B cell (primary cell): ENCODE results near the gene SLC35A2. TPM values are rescaled to one million over a fixed set of nuclear protein-coding genes. Genes with fewer than 3 reads are reported as not detected.

Experiments
- ATAC-seq: fragments of 200-7000 bp; cut with Tn5 transposase; one replicate; pipeline ENCODE4 v1.10.0; 2021; ENCODE audit warnings: low read depth, mild to moderate bottlenecking, moderate number of reproducible peaks, moderate library complexity
- CTCF ChIA-PET: fragments of 350-600 bp; sonication (Branson Sonifier 250); formaldehyde crosslinking; loops from one replicate; lab custom pipeline; 2021; ENCODE audit warnings: antibody characterized with exemption, inconsistent platforms; lab: Charles Lee
- POLR2A ChIA-PET: fragments of 350-600 bp; sonication (Branson Sonifier 250); formaldehyde crosslinking; loops from one replicate; lab custom pipeline; 2021; ENCODE audit warnings: antibody characterized with exemption; lab: Charles Lee
- DNase-seq: peaks from one replicate; pipeline ENCODE4 v3.0.0; 2013
- H2AFZ ChIP-seq: 2 replicates; pipeline ENCODE4 v1.6.1; 2012; ENCODE audit warnings: mild to moderate bottlenecking, low read depth, low read length; ENCODE audit not compliant: insufficient read depth, poor library complexity, severe bottlenecking
- H3K27ac ChIP-seq, 2 donors: 1 replicate in 1 of 2; 2 replicates in 1 of 2; pipeline ENCODE4 v1.5.1; 2012 to 2013; ENCODE audit warnings: low read length in 2 of 2, mild to moderate bottlenecking in 2 of 2, moderate library complexity in 1 of 2
- H3K27me3 ChIP-seq, 4 experiments: fragments of 200-600 bp in 1 of 4; sonication (generic) in 1 of 4; replicated peaks in 1 of 4; 1 replicate in 2 of 4; 2 replicates in 2 of 4; pipeline versions ENCODE4 v1.6.1 to v1.7.0; 2013 to 2016; ENCODE audit warnings: low read length in 3 of 4, mild to moderate bottlenecking in 2 of 4, mixed read lengths in 1 of 4, moderate library complexity in 1 of 4; ENCODE audit not compliant: insufficient read depth in 4 of 4, control insufficient read depth in 3 of 4; ENCODE audit errors: control extremely low read depth in 1 of 4
- H3K36me3 ChIP-seq, 2 experiments: replicated peaks in 1 of 2; 1 replicate in 1 of 2; 2 replicates in 1 of 2; pipeline versions ENCODE4 v1.6.1 to v1.7.1; 2013; ENCODE audit warnings: low read length in 1 of 2; ENCODE audit not compliant: insufficient read depth in 2 of 2, control insufficient read depth in 1 of 2; ENCODE audit errors: control extremely low read depth in 1 of 2, extremely low read depth in 1 of 2
- H3K4me1 ChIP-seq, 2 donors: fragments of 200-600 bp in 1 of 2; sonication (generic) in 1 of 2; 1 replicate in 1 of 2; 2 replicates in 1 of 2; pipeline versions ENCODE4 v1.5.1 to v1.6.1; 2013 to 2017; ENCODE audit warnings: low read length in 2 of 2; ENCODE audit not compliant: control insufficient read depth in 2 of 2, insufficient read depth in 2 of 2
- H3K4me2 ChIP-seq: replicated peaks from 2 replicates; pipeline ENCODE3; 2012; ENCODE audit warnings: mild to moderate bottlenecking, low read depth, low read length; ENCODE audit not compliant: poor library complexity, severe bottlenecking
- H3K4me3 ChIP-seq, 5 experiments: fragments of 200-600 bp in 1 of 5; sonication (generic) in 1 of 5; 1 replicate in 3 of 5; 2 replicates in 2 of 5; pipeline versions ENCODE4 v1.5.1 to v1.7.0; 2011 to 2016; ENCODE audit warnings: low read length in 4 of 5, mild to moderate bottlenecking in 4 of 5, low read depth in 2 of 5, control low read depth in 1 of 5, moderate library complexity in 1 of 5; ENCODE audit not compliant: insufficient read depth in 1 of 5; ENCODE audit errors: control extremely low read depth in 1 of 5, extremely low read depth in 1 of 5
- H3K79me2 ChIP-seq: fragments of 200-600 bp; sonication (generic); one replicate; pipeline ENCODE4 v1.6.0; 2016; ENCODE audit warnings: low read length; ENCODE audit not compliant: control insufficient read depth, insufficient read depth
- H3K9ac ChIP-seq: fragments of 200-600 bp; sonication (generic); 2 replicates; pipeline ENCODE4 v1.6.1; 2017; ENCODE audit warnings: mild to moderate bottlenecking, low read length, moderate library complexity
- H3K9me3 ChIP-seq, 3 donors: one replicate each; pipeline versions ENCODE4 v1.6.1 to v1.7.1; 2013; ENCODE audit warnings: low read length in 2 of 3; ENCODE audit not compliant: control insufficient read depth in 2 of 3, insufficient read depth in 1 of 3; ENCODE audit errors: control extremely low read depth in 1 of 3
- H4K20me1 ChIP-seq: 2 replicates; pipeline ENCODE4 v1.6.0; 2012; ENCODE audit warnings: mild to moderate bottlenecking, low read length; ENCODE audit not compliant: insufficient read depth, control insufficient read depth, poor library complexity, severe bottlenecking
- H3K27ac Mint-ChIP-seq: one replicate; pipeline ENCODE4 v1.8.0; 2021; ENCODE audit warnings: mixed read lengths
- H3K27me3 Mint-ChIP-seq: one replicate; pipeline ENCODE4 v1.8.0; 2021; ENCODE audit warnings: mixed read lengths
- H3K4me1 Mint-ChIP-seq: one replicate; pipeline ENCODE4 v1.8.0; 2021; ENCODE audit warnings: mixed read lengths
- H3K4me3 Mint-ChIP-seq: one replicate; pipeline ENCODE4 v1.8.0; 2021; ENCODE audit warnings: mixed read lengths
- H3K9me3 Mint-ChIP-seq: one replicate; pipeline ENCODE4 v1.8.0; 2022; ENCODE audit warnings: mixed read lengths; ENCODE audit not compliant: insufficient read depth
- CTCF ChIP-seq: fragments of 200-600 bp; IDR thresholded peaks from one replicate; pipeline ENCODE4 v1.8.0; 2022; ENCODE audit warnings: antibody characterized with exemption, mild to moderate bottlenecking
- EZH2 ChIP-seq: IDR thresholded peaks from 2 replicates; pipeline ENCODE4 v1.6.1; 2012; ENCODE audit warnings: borderline replicate concordance, low read depth, mild to moderate bottlenecking, moderate library complexity, low read length; ENCODE audit not compliant: insufficient read depth, poor library complexity, severe bottlenecking
- WGBS: methylation state at CpG from one replicate; pipeline ENCODE4 v1.1.5; 2013; ENCODE audit warnings: missing lambda C conversion rate; ENCODE audit not compliant: insufficient coverage; 5-methylcytosine and 5-hydroxymethylcytosine counted together
- intact Hi-C: fragments of 100-400 bp; cut with micrococcal nuclease; formaldehyde crosslinking; loops from one replicate; pipeline ENCODE4 v1.10.0; 2022
- polyA plus RNA-seq: library from polyadenylated mRNA; depleted of rRNA; stranded (reverse); fragments of >200 nt; gene quantifications from 2 replicates; pipeline ENCODE4 v1.2.3, GENCODE V29; 2012
- total RNA-seq, 2 donors: library from RNA; stranded (reverse); fragments of 120-200 nt in 1 of 2; gene quantifications; 1 replicate in 1 of 2; 2 replicates in 1 of 2; pipeline versions ENCODE4 v1.2.3 to v1.2.4, GENCODE V29; 2013 to 2022

The SLC35A2 gene
- total and polyA plus RNA-seq, 2 donors (not counting 1 experiment from before 2014, with no cell fraction given) = 19.1 to 22.0 TPM

GRCh38 chrX:48937054-48937907 is 25.8 kb upstream of the SLC35A2 start:
- Histone ChIP-seq H3K79me2 (peaks cover 38% of the 10 kb centered on the region), H3K9me3 (no peaks in the 10 kb centered on the region), H3K4me1 (peaks cover 91 to 97% of the 10 kb centered on the region in 2 donors), H3K27me3 (no peaks in the 10 kb centered on the region), H3K27ac (peak overlapping the region; percentile 99), H2AFZ (no peak overlapping the region), H3K4me3 (peak overlapping the region in 4 of 5 experiments; percentile 33 to 57 (median 36)), H3K36me3 (peaks cover 0 to 21% of the 10 kb centered on the region in 2 experiments), H4K20me1 (no peaks in the 10 kb centered on the region), H3K9ac (peak overlapping the region; percentile 69), H3K4me2 (peak overlapping the region; percentile 77)
- intact Hi-C loops = loop anchor here (1.0 to 10.0 kb wide), 9 partner anchors 20 to 363 kb away; partner anchors contain the start of genes HDAC6, RBM3, TFE3 and WDR13
- Mint-ChIP-seq H3K4me1 (peaks cover 82% of the 10 kb centered on the region), H3K27ac (peak overlapping the region; percentile 99), H3K27me3 (no peaks in the 10 kb centered on the region), H3K9me3 (no peaks in the 10 kb centered on the region), H3K4me3 (peak overlapping the region; percentile 84)
- ATAC-seq (peak; percentile 58), DNase-seq (peak; percentile 90)
- TF ChIP-seq EZH2 = no peak
- peak; percentile 67 for TF ChIP-seq CTCF
- WGBS = 0% methylated on average over 4 of the region's 9 CpGs
- CTCF ChIA-PET = interaction anchor here (0.7 to 3.7 kb wide), 14 partner anchors 9 to 289 kb away, joined by 3 to 30 read pairs (median 5); partner anchors contain the start of genes OTUD5, PIM2, PQBP1 and SLC35A2
- POLR2A ChIA-PET = interaction anchor here (0.5 to 5.6 kb wide), 13 partner anchors 10 to 398 kb away, joined by 3 to 101 read pairs (median 4); partner anchors contain the start of genes GRIPAP1, HDAC6, OTUD5 and PIM2
